Activated CD8-positive, alpha-beta T cell treated with anti-CD3 and anti-CD28 coated beads for 36 hours (primary cell): ENCODE results near the gene TRIM65. TPM values are rescaled to one million over a fixed set of nuclear protein-coding genes. Genes with fewer than 3 reads are reported as not detected.
A peak's percentile ranks its signal among the peaks of the same experiment; 100 is the strongest.

Experiments
- ATAC-seq: fragments of 200-7000 bp; cut with Tn5 transposase; one replicate; pipeline ENCODE4 v1.10.0; 2021; ENCODE audit warnings: mild to moderate bottlenecking, moderate library complexity
- CTCF ChIA-PET: fragments of 350-600 bp; sonication (Branson Sonifier 250); formaldehyde crosslinking; loops from one replicate; lab custom pipeline; 2021; ENCODE audit warnings: antibody characterized with exemption; lab: Charles Lee
- POLR2A ChIA-PET: fragments of 350-600 bp; sonication (Branson Sonifier 250); formaldehyde crosslinking; loops from one replicate; lab custom pipeline; 2021; ENCODE audit warnings: antibody characterized with exemption; lab: Charles Lee
- DNase-seq: peaks from one replicate; pipeline ENCODE4 v3.0.0-alpha.2; 2020
- H3K27ac Mint-ChIP-seq: one replicate; pipeline ENCODE4 v1.8.0; 2021; ENCODE audit warnings: mild to moderate bottlenecking, mixed read lengths
- H3K27me3 Mint-ChIP-seq: one replicate; pipeline ENCODE4 v1.8.0; 2021; ENCODE audit warnings: mixed read lengths
- H3K36me3 Mint-ChIP-seq: one replicate; pipeline ENCODE4 v1.8.0; 2021; ENCODE audit warnings: low read depth, mixed read lengths
- H3K4me1 Mint-ChIP-seq: one replicate; pipeline ENCODE4 v1.8.0; 2021; ENCODE audit warnings: low read depth, mixed read lengths
- H3K4me3 Mint-ChIP-seq: one replicate; pipeline ENCODE4 v1.8.0; 2021; ENCODE audit warnings: mild to moderate bottlenecking, moderate library complexity, mixed read lengths
- H3K9me3 Mint-ChIP-seq: one replicate; pipeline ENCODE4 v1.8.0; 2021; ENCODE audit warnings: mixed read lengths
- intact Hi-C: fragments of 100-400 bp; cut with micrococcal nuclease; formaldehyde crosslinking; loops from one replicate; pipeline ENCODE4 v1.10.0; 2022
- total RNA-seq, 2 experiments: library from RNA; stranded (reverse); gene quantifications; one replicate each; pipeline ENCODE4 v1.2.3, GENCODE V29; 2021
- TF ChIP-seq, protein P1 (sequence below): fragments of 200-600 bp; IDR thresholded peaks from one replicate; pipeline ENCODE4 v1.8.0; 2022; ENCODE audit warnings: antibody characterized with exemption, mild to moderate bottlenecking

Gene TRIM65
- total RNA-seq, 2 experiments from 2014 or later = 37.1 to 42.2 TPM

DNA sequence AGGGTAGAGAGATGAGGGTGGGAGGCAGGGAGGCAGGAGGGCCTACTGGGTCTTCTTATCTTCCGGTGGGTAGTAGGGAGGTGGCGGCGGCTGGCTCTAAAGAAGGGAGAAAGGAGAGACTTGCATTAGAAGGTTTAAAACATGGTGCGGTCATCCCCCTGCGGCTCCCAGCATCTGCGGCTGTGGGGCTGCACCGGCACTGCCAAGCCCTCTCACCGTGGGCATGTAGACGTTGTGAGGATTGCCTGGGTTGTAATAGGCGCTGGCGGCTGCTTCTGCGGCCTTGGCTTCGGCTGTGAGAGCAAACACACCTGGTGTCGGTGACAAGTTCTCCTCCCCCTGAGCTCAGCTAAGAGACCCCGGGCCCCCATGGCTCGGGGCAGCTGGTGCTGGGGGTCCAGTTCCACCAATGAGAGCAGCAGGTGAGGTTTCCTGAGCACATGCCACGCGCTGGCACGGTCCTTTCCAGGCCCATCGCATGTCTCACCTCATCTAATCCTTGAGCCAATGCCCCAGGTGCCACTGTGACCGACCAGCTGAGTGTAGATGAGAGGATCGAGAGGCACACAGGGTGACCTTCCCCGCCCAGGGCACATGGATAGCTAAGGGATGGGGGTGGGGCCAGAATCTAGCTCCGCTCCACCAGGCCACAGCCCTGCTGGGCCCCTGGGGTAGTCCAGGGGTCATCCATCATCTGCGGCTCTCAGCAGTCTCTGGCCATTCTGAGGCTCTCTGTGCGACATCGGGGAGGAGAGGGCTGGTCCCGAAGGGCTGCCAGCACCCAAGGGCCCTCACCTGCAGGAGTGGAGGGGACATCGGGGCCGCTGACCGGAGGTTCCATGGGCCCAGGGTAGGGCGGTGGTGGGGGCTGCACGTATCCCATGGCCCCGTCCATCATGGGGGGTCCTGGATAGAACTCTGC is 49.8 kb downstream of the TRIM65 start:
- TF ChIP-seq, protein P1, sequence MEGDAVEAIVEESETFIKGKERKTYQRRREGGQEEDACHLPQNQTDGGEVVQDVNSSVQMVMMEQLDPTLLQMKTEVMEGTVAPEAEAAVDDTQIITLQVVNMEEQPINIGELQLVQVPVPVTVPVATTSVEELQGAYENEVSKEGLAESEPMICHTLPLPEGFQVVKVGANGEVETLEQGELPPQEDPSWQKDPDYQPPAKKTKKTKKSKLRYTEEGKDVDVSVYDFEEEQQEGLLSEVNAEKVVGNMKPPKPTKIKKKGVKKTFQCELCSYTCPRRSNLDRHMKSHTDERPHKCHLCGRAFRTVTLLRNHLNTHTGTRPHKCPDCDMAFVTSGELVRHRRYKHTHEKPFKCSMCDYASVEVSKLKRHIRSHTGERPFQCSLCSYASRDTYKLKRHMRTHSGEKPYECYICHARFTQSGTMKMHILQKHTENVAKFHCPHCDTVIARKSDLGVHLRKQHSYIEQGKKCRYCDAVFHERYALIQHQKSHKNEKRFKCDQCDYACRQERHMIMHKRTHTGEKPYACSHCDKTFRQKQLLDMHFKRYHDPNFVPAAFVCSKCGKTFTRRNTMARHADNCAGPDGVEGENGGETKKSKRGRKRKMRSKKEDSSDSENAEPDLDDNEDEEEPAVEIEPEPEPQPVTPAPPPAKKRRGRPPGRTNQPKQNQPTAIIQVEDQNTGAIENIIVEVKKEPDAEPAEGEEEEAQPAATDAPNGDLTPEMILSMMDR = no peak
- no peaks in the 10 kb centered on the region for H3K27me3 Mint-ChIP-seq
- peaks cover 26% of the 10 kb centered on the region for H3K4me1 Mint-ChIP-seq
- no peaks in the 10 kb centered on the region for H3K9me3 Mint-ChIP-seq
- no peak overlapping the region for H3K27ac Mint-ChIP-seq
- peaks cover 19% of the 10 kb centered on the region for H3K36me3 Mint-ChIP-seq
- ChIA-PET POLR2A (interaction anchor here (0.5 to 4.2 kb wide), 8 partner anchors 8 to 64 kb away, joined by 3 to 39 read pairs (median 4); partner anchors contain the start of gene WBP2), CTCF (interaction anchor here (0.6 to 8.5 kb wide), 15 partner anchors 8 to 155 kb away, joined by 3 to 105 read pairs (median 7); partner anchors contain the start of genes UNK and WBP2)
- H3K4me3 Mint-ChIP-seq = no peak overlapping the region
- no peak for ATAC-seq
- intact Hi-C loops = no loop called here
- no peak for DNase-seq

DNA sequence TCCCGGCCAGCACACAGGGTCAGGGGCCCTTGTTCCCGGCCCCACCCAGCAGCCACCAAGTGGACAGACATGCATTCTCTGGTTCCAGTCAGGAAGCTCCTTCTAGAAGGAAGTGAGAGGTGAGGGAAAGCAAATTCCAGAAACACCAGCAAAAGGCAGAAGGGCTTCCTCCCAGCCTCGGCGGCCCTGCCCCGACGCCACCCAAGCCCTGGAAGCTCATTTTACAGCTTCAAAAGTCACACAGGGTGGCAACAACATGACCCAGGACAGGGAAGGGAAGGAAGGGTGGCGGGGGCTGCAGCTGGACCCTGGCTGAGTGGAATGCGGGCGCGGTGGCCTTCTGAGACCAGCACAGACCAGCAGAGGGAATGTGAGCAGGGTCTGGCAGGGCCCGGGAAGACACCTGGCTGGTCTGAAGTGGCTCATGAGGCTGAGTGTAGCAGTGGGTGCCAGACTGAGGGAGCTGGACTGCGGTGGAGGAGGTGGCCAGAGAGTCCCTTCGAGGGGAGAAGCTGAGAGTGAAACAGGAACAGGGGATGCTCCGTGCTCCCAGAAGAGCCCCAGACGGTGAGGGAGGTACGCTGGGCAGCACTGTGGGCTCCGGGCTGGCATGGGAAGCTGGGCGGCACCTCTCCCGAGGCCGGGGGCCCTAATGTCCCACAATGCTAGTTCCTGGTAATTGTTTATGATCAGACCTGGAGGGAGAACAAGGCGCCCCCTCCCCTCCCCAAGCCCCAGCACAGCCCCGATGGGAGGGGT is 50.6 kb downstream of the TRIM65 start:
- Mint-ChIP-seq H3K9me3 (no peaks in the 10 kb centered on the region), H3K27ac (peak overlapping the region; percentile 71), H3K4me1 (peaks cover 26% of the 10 kb centered on the region), H3K4me3 (no peak overlapping the region), H3K36me3 (peaks cover 19% of the 10 kb centered on the region), H3K27me3 (no peaks in the 10 kb centered on the region)
- ChIA-PET POLR2A (interaction anchor here (0.5 to 4.2 kb wide), 10 partner anchors 9 to 70 kb away, joined by 3 to 39 read pairs (median 4); partner anchors contain the start of gene WBP2), CTCF (interaction anchor here (0.9 to 8.5 kb wide), 10 partner anchors 9 to 156 kb away, joined by 3 to 105 read pairs (median 6); partner anchors contain the start of genes UNK and WBP2)
- intact Hi-C loops = no loop called here
- TF ChIP-seq, protein P1 = no peak
- ATAC-seq (no peak), DNase-seq (no peak)

DNA sequence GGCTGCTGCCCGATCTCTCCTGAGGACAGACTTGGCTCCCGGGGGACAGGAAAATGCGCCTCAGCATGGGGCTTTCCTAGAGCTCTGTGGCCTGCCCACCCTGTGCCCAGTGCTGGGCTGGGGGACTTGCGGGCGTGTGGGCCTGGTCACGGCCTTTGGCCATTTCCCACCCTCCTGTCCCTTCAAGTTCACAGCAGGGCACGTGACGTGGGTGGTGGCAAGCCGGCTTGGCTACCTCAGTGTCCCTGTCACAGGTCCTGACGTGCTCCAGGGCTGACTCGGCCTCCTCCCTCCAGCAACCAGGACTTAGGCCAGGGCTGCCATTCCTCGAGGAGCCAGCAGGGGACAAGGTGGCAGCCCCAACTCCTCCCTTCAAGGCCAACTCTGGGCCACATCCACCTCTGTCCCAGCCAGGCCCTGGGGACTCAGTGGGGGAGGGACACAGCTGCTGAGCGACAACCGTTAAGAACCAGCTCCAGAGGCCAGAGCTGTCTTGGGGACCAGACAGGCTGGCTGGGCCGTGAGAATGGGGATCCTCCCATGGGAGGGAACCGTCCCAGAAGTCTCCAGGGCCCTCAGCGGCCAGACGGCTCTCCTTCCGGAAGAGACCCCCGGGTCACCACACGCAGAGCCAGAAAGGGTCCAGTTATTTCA is 51.6 kb downstream of the TRIM65 start:
- Mint-ChIP-seq H3K9me3 (no peaks in the 10 kb centered on the region), H3K4me1 (peaks cover 30% of the 10 kb centered on the region), H3K27me3 (no peaks in the 10 kb centered on the region), H3K36me3 (peaks cover 21% of the 10 kb centered on the region), H3K4me3 (peak overlapping the region; percentile 96), H3K27ac (peak overlapping the region; percentile 75)
- TF ChIP-seq, protein P1 = peak; percentile 72
- POLR2A ChIA-PET = interaction anchor here (0.6 to 4.2 kb wide), 13 partner anchors 9 to 80 kb away, joined by 3 to 39 read pairs (median 4); partner anchors contain the start of genes GALK1, TRIM65 and WBP2
- intact Hi-C loops = no loop called here
- peak; percentile 72 for ATAC-seq
- DNase-seq = peak; percentile 83
- CTCF ChIA-PET = interaction anchor here (0.6 to 8.5 kb wide), 12 partner anchors 10 to 362 kb away, joined by 3 to 105 read pairs (median 4); partner anchors contain the start of genes UNK and WBP2

DNA sequence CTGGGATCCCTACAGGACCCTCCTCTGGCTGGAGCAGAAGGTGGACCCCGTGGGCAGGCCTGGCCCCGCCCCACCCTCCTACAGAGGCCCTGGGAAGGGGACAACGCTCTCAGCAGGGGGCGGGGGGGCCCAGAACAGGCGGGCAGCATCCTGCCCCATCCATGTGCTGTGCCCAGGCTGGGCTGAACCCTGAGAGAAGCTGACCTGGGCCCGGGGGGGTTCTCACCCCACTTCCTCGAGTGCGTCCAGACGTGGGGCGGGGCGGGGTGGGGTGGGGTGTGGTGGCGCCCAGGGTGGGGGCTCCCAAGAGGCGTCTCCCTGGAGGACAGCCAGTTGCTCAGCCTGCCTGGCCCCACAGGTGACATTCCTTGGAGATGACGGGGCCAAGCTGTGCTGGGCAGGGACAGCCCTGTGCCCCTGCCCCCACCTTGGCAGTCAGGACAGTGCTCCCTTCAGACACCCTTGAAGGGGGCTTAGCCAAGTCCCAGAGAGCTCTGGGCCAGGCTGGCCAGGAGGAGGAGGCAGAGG is 52.2 kb downstream of the TRIM65 start:
- Mint-ChIP-seq H3K36me3 (peaks cover 22% of the 10 kb centered on the region), H3K4me3 (peak overlapping the region; percentile 96), H3K27me3 (no peaks in the 10 kb centered on the region), H3K9me3 (no peaks in the 10 kb centered on the region), H3K27ac (peak overlapping the region; percentile 97), H3K4me1 (peaks cover 31% of the 10 kb centered on the region)
- peak; percentile 60 for DNase-seq
- POLR2A ChIA-PET = interaction anchor here (0.6 to 4.2 kb wide), 12 partner anchors 8 to 80 kb away, joined by 3 to 39 read pairs (median 4); partner anchors contain the start of genes GALK1, TRIM65 and WBP2
- CTCF ChIA-PET = interaction anchor here (0.6 to 8.5 kb wide), 9 partner anchors 11 to 363 kb away, joined by 3 to 105 read pairs (median 7); partner anchors contain the start of genes UNK and WBP2
- intact Hi-C loops = no loop called here
- peak; percentile 22 for ATAC-seq
- TF ChIP-seq, protein P1 = no peak
